Activated naive CD4-positive, alpha-beta T cell treated with anti-CD3 and anti-CD28 coated beads, Interleukin-2, amount 10 ng/mL, durations not matched to agents 7 days and 5 days (primary cell): ENCODE data around the gene MTX1.
"Not testable (repeated sequence)": the region's sequence is repeated elsewhere in the genome, so short reads cannot be mapped to it uniquely, and the experiment has no call there.

ENCODE experiments used
- CTCF ChIA-PET: fragments of 350-600 bp; sonication (Branson Sonifier 250); formaldehyde crosslinking; loops from one replicate; lab custom pipeline; 2021; ENCODE audit warnings: antibody characterized with exemption; lab: Charles Lee
- DNase-seq: peaks from one replicate; pipeline ENCODE4 v3.0.0-alpha.2; 2020
- H3K27ac Mint-ChIP-seq: one replicate; pipeline ENCODE4 v1.8.0; 2021; ENCODE audit warnings: mild to moderate bottlenecking, moderate library complexity, mixed read lengths
- H3K27me3 Mint-ChIP-seq: one replicate; pipeline ENCODE4 v1.8.0; 2021; ENCODE audit warnings: mild to moderate bottlenecking, mixed read lengths
- H3K36me3 Mint-ChIP-seq: one replicate; pipeline ENCODE4 v1.8.0; 2021; ENCODE audit warnings: mixed read lengths
- H3K4me1 Mint-ChIP-seq: one replicate; pipeline ENCODE4 v1.8.0; 2021; ENCODE audit warnings: mixed read lengths
- H3K4me3 Mint-ChIP-seq: one replicate; pipeline ENCODE4 v1.8.0; 2021; ENCODE audit warnings: mild to moderate bottlenecking, moderate library complexity, mixed read lengths
- H3K9me3 Mint-ChIP-seq: one replicate; pipeline ENCODE4 v1.8.0; 2021; ENCODE audit warnings: mixed read lengths

The MTX1 gene

GRCh38 chr1:155200920-155201319 lies 7.6 kb upstream of the MTX1 start:
- no peak for DNase-seq
- Mint-ChIP-seq H3K27me3 (no peaks in the 10 kb centered on the region), H3K4me1 (peaks cover 5% of the 10 kb centered on the region), H3K36me3 (peaks cover 17% of the 10 kb centered on the region), H3K4me3 (no peak overlapping the region), H3K27ac (no peak overlapping the region), H3K9me3 (no peaks in the 10 kb centered on the region)
- CTCF ChIA-PET, result interaction anchor here (1.0 kb wide), 1 partner anchor 26 kb away, joined by 3 read pairs; no protein-coding TSS in a partner anchor

- CTCF ChIA-PET, result no interaction called here
- no peaks in the 10 kb centered on the region for H3K9me3 Mint-ChIP-seq
- peaks cover 6% of the 10 kb centered on the region for H3K4me1 Mint-ChIP-seq
- no peak for DNase-seq
- H3K4me3 Mint-ChIP-seq, result no peak overlapping the region
- no peak overlapping the region for H3K27ac Mint-ChIP-seq
- H3K27me3 Mint-ChIP-seq, result no peaks in the 10 kb centered on the region
- H3K36me3 Mint-ChIP-seq, result peaks cover 8% of the 10 kb centered on the region
These were observed 6.3 kb upstream of the MTX1 start for GRCh38 chr1:155202198-155202597.

- Mint-ChIP-seq H3K4me3 (no peak overlapping the region), H3K9me3 (no peaks in the 10 kb centered on the region), H3K27ac (peak overlapping the region; percentile 39), H3K4me1 (peaks cover 12% of the 10 kb centered on the region), H3K36me3 (peaks cover 5% of the 10 kb centered on the region), H3K27me3 (no peaks in the 10 kb centered on the region)
- CTCF ChIA-PET, result interaction anchor here (1.7 to 5.4 kb wide), 3 partner anchors 23 to 44 kb away, joined by 4 to 69 read pairs (median 4); no protein-coding TSS in a partner anchor
- no peak for DNase-seq
These were observed 5.6 kb upstream of the MTX1 start for GRCh38 chr1:155202731-155203515.

GRCh38 chr1:155205035-155205434 lies 3.5 kb upstream of the MTX1 start:
- CTCF ChIA-PET, result interaction anchor here (1.1 to 5.4 kb wide), 4 partner anchors 15 to 118 kb away, joined by 4 to 69 read pairs (median 17); no protein-coding TSS in a partner anchor
- Mint-ChIP-seq H3K4me1 (peaks cover 22% of the 10 kb centered on the region), H3K9me3 (no peaks in the 10 kb centered on the region), H3K4me3 (no peak overlapping the region), H3K36me3 (no peaks in the 10 kb centered on the region), H3K27me3 (no peaks in the 10 kb centered on the region), H3K27ac (no peak overlapping the region)
- DNase-seq, result no peak

- Mint-ChIP-seq H3K4me1 (peaks cover 29% of the 10 kb centered on the region), H3K27me3 (no peaks in the 10 kb centered on the region), H3K36me3 (no peaks in the 10 kb centered on the region), H3K27ac (no peak overlapping the region), H3K4me3 (no peak overlapping the region), H3K9me3 (no peaks in the 10 kb centered on the region)
- CTCF ChIA-PET, result interaction anchor here (1.1 to 5.4 kb wide), 6 partner anchors 13 to 117 kb away, joined by 4 to 69 read pairs (median 22); no protein-coding TSS in a partner anchor
- no peak for DNase-seq
These were observed 2.4 kb upstream of the MTX1 start for GRCh38 chr1:155205969-155206593.

- Mint-ChIP-seq H3K4me3 (peak overlapping the region; percentile 55), H3K27ac (peak overlapping the region; percentile 74), H3K4me1 (peaks cover 29% of the 10 kb centered on the region), H3K27me3 (no peaks in the 10 kb centered on the region), H3K9me3 (no peaks in the 10 kb centered on the region), H3K36me3 (peaks cover 3% of the 10 kb centered on the region)
- DNase-seq, result peak; percentile 95
- CTCF ChIA-PET, result interaction anchor here (0.7 to 5.4 kb wide), 14 partner anchors 11 to 213 kb away, joined by 3 to 69 read pairs (median 6); partner anchors contain the start of genes KRTCAP2, LENEP and SCAMP3
These were observed 1.3 kb upstream of the MTX1 start for GRCh38 chr1:155206891-155207805.

GRCh38 chr1:155207806-155208540 lies 522 bp upstream of the MTX1 start, which contains the start of gene THBS3:
Gene THBS3, minus strand, starts transcription at chr1:155207897. Its CDS starts 21 bp downstream, at chr1:155207876.
- DNase-seq, result no peak
- Mint-ChIP-seq H3K36me3 (peaks cover 3% of the 10 kb centered on the region), H3K27ac (peak within 1 kb of the TSS; percentile 89), H3K27me3 (no peaks in the 10 kb centered on the region), H3K4me1 (peaks cover 29% of the 10 kb centered on the region), H3K4me3 (peak within 1 kb of the TSS; percentile 79), H3K9me3 (no peaks in the 10 kb centered on the region)
- CTCF ChIA-PET, result interaction anchor here (1.3 to 5.4 kb wide), 7 partner anchors 15 to 54 kb away, joined by 5 to 69 read pairs (median 19); partner anchors contain the start of genes KRTCAP2 and SCAMP3

- no peak for DNase-seq
- Mint-ChIP-seq H3K4me1 (peaks cover 29% of the 10 kb centered on the region), H3K9me3 (no peaks in the 10 kb centered on the region), H3K4me3 (peak overlapping the region; percentile 79), H3K27me3 (no peaks in the 10 kb centered on the region), H3K36me3 (peaks cover 3% of the 10 kb centered on the region), H3K27ac (peak overlapping the region; percentile 89)
- CTCF ChIA-PET, result no interaction called here
These were observed 822 bp downstream of the MTX1 start for GRCh38 chr1:155209312-155209721.

- Mint-ChIP-seq H3K9me3 (no peaks in the 10 kb centered on the region), H3K4me3 (peak overlapping the region; percentile 5), H3K4me1 (peaks cover 37% of the 10 kb centered on the region), H3K27me3 (no peaks in the 10 kb centered on the region), H3K36me3 (peaks cover 11% of the 10 kb centered on the region), H3K27ac (no peak overlapping the region)
- CTCF ChIA-PET, result no interaction called here
- no peak for DNase-seq
These were observed 2.0 kb downstream of the MTX1 start for GRCh38 chr1:155210314-155211104.

- DNase-seq, H3K27ac Mint-ChIP-seq, CTCF ChIA-PET, H3K4me3 Mint-ChIP-seq, H3K27me3 Mint-ChIP-seq, H3K9me3 Mint-ChIP-seq: not testable (repeated sequence)
- peaks cover 15% of the 10 kb centered on the region for H3K36me3 Mint-ChIP-seq
- H3K4me1 Mint-ChIP-seq, result peaks cover 39% of the 10 kb centered on the region
These were observed 3.0 kb downstream of the MTX1 start for GRCh38 chr1:155211381-155212050.

- H3K9me3 Mint-ChIP-seq, H3K27ac Mint-ChIP-seq, DNase-seq, H3K27me3 Mint-ChIP-seq, CTCF ChIA-PET, H3K4me3 Mint-ChIP-seq: not testable (repeated sequence)
- peaks cover 16% of the 10 kb centered on the region for H3K36me3 Mint-ChIP-seq
- H3K4me1 Mint-ChIP-seq, result peaks cover 34% of the 10 kb centered on the region
These were observed 3.6 kb downstream of the MTX1 start for GRCh38 chr1:155212051-155212440.

GRCh38 chr1:155214702-155215101 lies 6.2 kb downstream of the MTX1 start:
- peaks cover 34% of the 10 kb centered on the region for H3K4me1 Mint-ChIP-seq
- CTCF ChIA-PET, H3K9me3 Mint-ChIP-seq, H3K27me3 Mint-ChIP-seq, DNase-seq, H3K4me3 Mint-ChIP-seq: not testable (repeated sequence)
- peak overlapping the region; percentile 81 for H3K27ac Mint-ChIP-seq
- peaks cover 22% of the 10 kb centered on the region for H3K36me3 Mint-ChIP-seq
